Measurements from ENCODE around the gene TBC1D1. TPM values are rescaled to one million over a fixed set of nuclear protein-coding genes. Genes with fewer than 3 reads are reported as not detected.

Gene TBC1D1
- total RNA-seq, 1 experiment from 2014 or later: 89.0 TPM

DNA sequence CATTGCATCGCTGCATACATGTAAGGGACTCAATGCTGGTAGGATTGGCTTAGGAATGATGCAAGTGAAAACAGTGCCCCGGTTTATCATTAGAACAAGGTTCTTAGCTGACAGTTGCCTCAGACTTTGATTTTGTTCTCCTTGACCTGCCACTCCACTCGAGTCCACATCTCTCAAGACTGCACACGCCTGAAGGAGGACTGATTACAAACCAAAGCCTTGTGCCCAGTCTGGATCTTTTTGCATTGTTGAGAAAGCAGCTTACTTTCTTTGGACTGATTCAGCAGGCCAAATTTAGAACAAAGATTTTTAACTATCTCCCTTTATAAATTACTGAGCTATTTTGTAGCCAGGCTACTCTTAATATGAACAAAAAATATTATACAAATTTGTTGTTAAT is 194.9 kb downstream of the TBC1D1 start:
- ChIA-PET POLR2A (ENCODE audit: unreplicated experiment) (no interaction called here), CTCF (no interaction called here)
- TF ChIP-seq EZH2 (IDR thresholded peaks at IDR 0.05; ENCODE audit: low read length, unreplicated experiment) (no peak), EZH2phosphoT487 (IDR thresholded peaks at IDR 0.05; ENCODE audit: borderline replicate concordance, low read length) (no peak)
- TF ChIP-seq, protein P1, sequence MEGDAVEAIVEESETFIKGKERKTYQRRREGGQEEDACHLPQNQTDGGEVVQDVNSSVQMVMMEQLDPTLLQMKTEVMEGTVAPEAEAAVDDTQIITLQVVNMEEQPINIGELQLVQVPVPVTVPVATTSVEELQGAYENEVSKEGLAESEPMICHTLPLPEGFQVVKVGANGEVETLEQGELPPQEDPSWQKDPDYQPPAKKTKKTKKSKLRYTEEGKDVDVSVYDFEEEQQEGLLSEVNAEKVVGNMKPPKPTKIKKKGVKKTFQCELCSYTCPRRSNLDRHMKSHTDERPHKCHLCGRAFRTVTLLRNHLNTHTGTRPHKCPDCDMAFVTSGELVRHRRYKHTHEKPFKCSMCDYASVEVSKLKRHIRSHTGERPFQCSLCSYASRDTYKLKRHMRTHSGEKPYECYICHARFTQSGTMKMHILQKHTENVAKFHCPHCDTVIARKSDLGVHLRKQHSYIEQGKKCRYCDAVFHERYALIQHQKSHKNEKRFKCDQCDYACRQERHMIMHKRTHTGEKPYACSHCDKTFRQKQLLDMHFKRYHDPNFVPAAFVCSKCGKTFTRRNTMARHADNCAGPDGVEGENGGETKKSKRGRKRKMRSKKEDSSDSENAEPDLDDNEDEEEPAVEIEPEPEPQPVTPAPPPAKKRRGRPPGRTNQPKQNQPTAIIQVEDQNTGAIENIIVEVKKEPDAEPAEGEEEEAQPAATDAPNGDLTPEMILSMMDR (conservative IDR thresholded peaks at IDR 0.05; ENCODE audit: low read depth, low read length): no peak
- no peaks in the 10 kb centered on the region for H3K9me3 ChIP-seq (ENCODE audit: low read length)
- no peak for DNase-seq
- H3K4me2 ChIP-seq (ENCODE audit: low read length): no peak overlapping the region
- BruUV-seq (replicated peaks): no TSS peak
- H3K79me2 ChIP-seq (ENCODE audit: low read length): no peaks in the 10 kb centered on the region
- H3K4me1 ChIP-seq (ENCODE audit: insufficient read depth, low read length): peaks cover 14% of the 10 kb centered on the region; the same call in 1 of the 2 replicates
- no peak overlapping the region for H3K4me3 ChIP-seq (ENCODE audit: low read length)
- H3K27ac ChIP-seq (ENCODE audit: low read length): no peak overlapping the region
- no peaks in the 10 kb centered on the region for H3K36me3 ChIP-seq (ENCODE audit: low read depth, low read length)
- no peaks in the 10 kb centered on the region for H4K20me1 ChIP-seq (ENCODE audit: low read length)
- H2AFZ ChIP-seq (ENCODE audit: low read length): no peak overlapping the region
- H3K9ac ChIP-seq (ENCODE audit: low read length): no peak overlapping the region
- no peaks in the 10 kb centered on the region for H3K9me2 ChIP-seq (replicated peaks; ENCODE audit: low read length)
- H3K27me3 ChIP-seq (ENCODE audit: low read length): no peaks in the 10 kb centered on the region
- H3F3A ChIP-seq (ENCODE audit: low read length, unreplicated experiment): no peaks in the 10 kb centered on the region
- ATAC-seq: no peak
- intact Hi-C loops (cut with micrococcal nuclease): no loop called here

GRCh38 chr4:38086151-38086848 is 195.4 kb downstream of the TBC1D1 start:
- Histone ChIP-seq H3K27me3 (ENCODE audit: low read length) (no peaks in the 10 kb centered on the region), H3K36me3 (ENCODE audit: low read depth, low read length) (no peaks in the 10 kb centered on the region), H3K4me1 (ENCODE audit: insufficient read depth, low read length) (peaks cover 14% of the 10 kb centered on the region; the same call in 1 of the 2 replicates), H3K4me3 (ENCODE audit: low read length) (no peak overlapping the region), H3K27ac (ENCODE audit: low read length) (no peak overlapping the region), H3K9me3 (ENCODE audit: low read length) (no peaks in the 10 kb centered on the region), H3K9me2 (replicated peaks; ENCODE audit: low read length) (no peaks in the 10 kb centered on the region), H4K20me1 (ENCODE audit: low read length) (no peaks in the 10 kb centered on the region), H3K79me2 (ENCODE audit: low read length) (no peaks in the 10 kb centered on the region), H2AFZ (ENCODE audit: low read length) (no peak overlapping the region), H3K4me2 (ENCODE audit: low read length) (no peak overlapping the region), H3F3A (ENCODE audit: low read length, unreplicated experiment) (no peaks in the 10 kb centered on the region), H3K9ac (ENCODE audit: low read length) (no peak overlapping the region)
- no TSS peak for BruUV-seq (replicated peaks)
- ChIA-PET POLR2A (ENCODE audit: unreplicated experiment) (interaction anchor here (0.8 kb wide), 1 partner anchor 33 kb away, joined by 3 read pairs; no protein-coding TSS in a partner anchor), CTCF (no interaction called here)
- DNase-seq (no peak), ATAC-seq (no peak)
- intact Hi-C loops (cut with micrococcal nuclease): no loop called here
- no peak for TF ChIP-seq EZH2 (IDR thresholded peaks at IDR 0.05; ENCODE audit: low read length, unreplicated experiment)
- no peak for TF ChIP-seq EZH2phosphoT487 (IDR thresholded peaks at IDR 0.05; ENCODE audit: borderline replicate concordance, low read length)
- TF ChIP-seq, protein P1 (conservative IDR thresholded peaks at IDR 0.05; ENCODE audit: low read depth, low read length): no peak

- H3K36me3 ChIP-seq (ENCODE audit: low read depth, low read length): no peaks in the 10 kb centered on the region
- no peaks in the 10 kb centered on the region for H4K20me1 ChIP-seq (ENCODE audit: low read length)
- H3K9me2 ChIP-seq (replicated peaks; ENCODE audit: low read length): no peaks in the 10 kb centered on the region
- H3K4me1 ChIP-seq (ENCODE audit: insufficient read depth, low read length): peaks cover 14% of the 10 kb centered on the region; the same call in 1 of the 2 replicates
- ATAC-seq (no peak), DNase-seq (no peak)
- no peaks in the 10 kb centered on the region for H3F3A ChIP-seq (ENCODE audit: low read length, unreplicated experiment)
- H3K4me3 ChIP-seq (ENCODE audit: low read length): no peak overlapping the region
- H3K9me3 ChIP-seq (ENCODE audit: low read length): no peaks in the 10 kb centered on the region
- H3K9ac ChIP-seq (ENCODE audit: low read length): no peak overlapping the region
- POLR2A ChIA-PET (ENCODE audit: unreplicated experiment): interaction anchor here (0.8 kb wide), 1 partner anchor 32 kb away, joined by 3 read pairs; no protein-coding TSS in a partner anchor
- CTCF ChIA-PET: no interaction called here
- BruUV-seq (replicated peaks): no TSS peak
- H3K27ac ChIP-seq (ENCODE audit: low read length): no peak overlapping the region
- intact Hi-C loops (cut with micrococcal nuclease): no loop called here
- no peaks in the 10 kb centered on the region for H3K27me3 ChIP-seq (ENCODE audit: low read length)
- H3K4me2 ChIP-seq (ENCODE audit: low read length): no peak overlapping the region
- no peaks in the 10 kb centered on the region for H3K79me2 ChIP-seq (ENCODE audit: low read length)
- TF ChIP-seq, protein P1 (conservative IDR thresholded peaks at IDR 0.05; ENCODE audit: low read depth, low read length): no peak
- TF ChIP-seq EZH2 (IDR thresholded peaks at IDR 0.05; ENCODE audit: low read length, unreplicated experiment): no peak
- TF ChIP-seq EZH2phosphoT487 (IDR thresholded peaks at IDR 0.05; ENCODE audit: borderline replicate concordance, low read length): no peak
- H2AFZ ChIP-seq (ENCODE audit: low read length): no peak overlapping the region
Observed at GRCh38 chr4:38086849-38087226, 196.0 kb downstream of the TBC1D1 start.

Measured in PC-3 (cell line).